Right lobe of liver (tissue), 4 donors: ENCODE data around the gene DAAM1.

Experiments used
- CTCF ChIP-seq, 4 donors: fragments of 200-600 bp in 3 of 4; fragments of 450-650 bp in 1 of 4; IDR thresholded peaks; one replicate each; pipeline versions ENCODE4 v1.5.1 to v1.8.0; 2016 to 2022; ENCODE audit warnings: antibody characterized with exemption in 4 of 4, mild to moderate bottlenecking in 2 of 4
- POLR2A ChIP-seq: fragments of 450-650 bp; IDR thresholded peaks from one replicate; pipeline ENCODE4 v1.6.1; 2017; ENCODE audit warnings: antibody characterized with exemption, mild to moderate bottlenecking
- donor health status: DM: no; HTN: no; CAD: no.
- donor health status: DM: no; HTN: no; CAD: no.
- donor health status: DM: no; HTN: yes; CAD: no.

GRCh38 chr14:59395672-59396071 is 207.2 kb downstream of the DAAM1 start:
- TF ChIP-seq CTCF (IDR thresholded peaks at IDR 0.05) (no peak), POLR2A (no peak)
